Embryonic facial prominence (tissue), 1 donor: Measurements from ENCODE around the gene OBSCN.

Experiments used
- DNase-seq: peaks from one replicate; pipeline ENCODE4 v3.0.0-alpha.2; 2016; ENCODE audit errors: extremely low spot score

The OBSCN gene

DNA sequence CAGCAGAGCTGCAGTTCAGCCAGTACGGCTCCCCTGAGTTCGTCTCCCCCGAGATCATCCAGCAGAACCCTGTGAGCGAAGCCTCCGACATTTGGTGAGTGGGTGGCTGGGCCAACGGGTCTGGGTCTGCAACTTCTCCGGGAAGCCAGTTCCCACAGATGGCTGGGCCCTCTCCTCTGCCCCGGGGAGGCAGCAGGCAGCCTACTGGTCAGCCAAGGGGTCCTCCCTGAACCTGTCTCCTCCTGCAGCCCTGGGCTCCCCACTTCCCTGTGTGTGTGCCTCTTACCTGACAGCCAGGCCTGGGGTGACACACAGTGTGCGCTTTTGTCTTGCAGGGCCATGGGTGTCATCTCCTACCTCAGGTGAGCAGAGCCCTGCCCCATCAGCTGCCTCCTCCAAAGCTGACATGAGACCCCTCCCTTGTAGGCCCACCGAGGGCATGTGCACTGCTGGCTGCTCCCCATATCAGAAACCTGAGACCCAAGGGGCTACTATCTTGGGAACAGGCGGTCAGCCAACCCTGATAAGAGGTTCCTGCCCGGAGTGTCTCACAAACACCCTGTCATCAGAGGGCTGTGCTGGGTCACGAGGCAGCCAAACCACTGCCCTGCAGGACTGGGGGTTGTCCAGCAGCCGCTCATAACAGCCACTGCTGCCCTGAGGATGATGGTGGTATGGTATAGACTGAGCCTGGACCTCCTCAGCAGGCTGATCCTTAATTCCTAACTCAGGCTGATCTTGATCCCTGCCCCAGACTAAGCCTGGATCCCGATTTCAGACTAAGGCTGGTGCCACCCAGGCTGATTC, 161.2 kb downstream of the OBSCN start:
- DNase-seq, result no peak

GRCh38 chr1:228369608-228370438, 162.0 kb downstream of the OBSCN start:
- no peak for DNase-seq

GRCh38 chr1:228370439-228370940, 162.6 kb downstream of the OBSCN start:
- no peak for DNase-seq

DNA sequence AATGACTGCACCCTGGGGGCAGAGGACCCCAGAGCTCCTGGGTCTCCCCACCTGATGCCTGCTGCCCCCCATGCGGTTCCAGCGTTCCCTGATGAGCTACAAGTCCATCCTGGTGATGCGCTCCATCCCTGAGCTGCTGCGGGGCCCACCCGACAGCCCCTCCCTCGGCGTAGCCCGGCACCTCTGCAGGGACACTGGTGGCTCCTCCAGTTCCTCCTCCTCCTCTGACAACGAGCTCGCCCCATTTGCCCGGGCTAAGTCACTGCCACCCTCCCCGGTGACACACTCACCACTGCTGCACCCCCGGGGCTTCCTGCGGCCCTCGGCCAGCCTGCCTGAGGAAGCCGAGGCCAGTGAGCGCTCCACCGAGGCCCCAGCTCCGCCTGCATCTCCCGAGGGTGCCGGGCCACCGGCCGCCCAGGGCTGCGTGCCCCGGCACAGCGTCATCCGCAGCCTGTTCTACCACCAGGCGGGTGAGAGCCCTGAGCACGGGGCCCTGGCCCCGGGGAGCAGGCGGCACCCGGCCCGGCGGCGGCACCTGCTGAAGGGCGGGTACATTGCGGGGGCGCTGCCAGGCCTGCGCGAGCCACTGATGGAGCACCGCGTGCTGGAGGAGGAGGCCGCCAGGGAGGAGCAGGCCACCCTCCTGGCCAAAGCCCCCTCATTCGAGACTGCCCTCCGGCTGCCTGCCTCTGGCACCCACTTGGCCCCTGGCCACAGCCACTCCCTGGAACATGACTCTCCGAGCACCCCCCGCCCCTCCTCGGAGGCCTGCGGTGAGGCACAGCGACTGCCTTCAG, 163.3 kb downstream of the OBSCN start:
- no peak for DNase-seq

DNA sequence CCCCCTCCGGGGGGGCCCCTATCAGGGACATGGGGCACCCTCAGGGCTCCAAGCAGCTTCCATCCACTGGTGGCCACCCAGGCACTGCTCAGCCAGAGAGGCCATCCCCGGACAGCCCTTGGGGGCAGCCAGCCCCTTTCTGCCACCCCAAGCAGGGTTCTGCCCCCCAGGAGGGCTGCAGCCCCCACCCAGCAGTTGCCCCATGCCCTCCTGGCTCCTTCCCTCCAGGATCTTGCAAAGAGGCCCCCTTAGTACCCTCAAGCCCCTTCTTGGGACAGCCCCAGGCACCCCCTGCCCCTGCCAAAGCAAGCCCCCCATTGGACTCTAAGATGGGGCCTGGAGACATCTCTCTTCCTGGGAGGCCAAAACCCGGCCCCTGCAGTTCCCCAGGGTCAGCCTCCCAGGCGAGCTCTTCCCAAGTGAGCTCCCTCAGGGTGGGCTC, 163.9 kb downstream of the OBSCN start:
- no peak for DNase-seq

DNA sequence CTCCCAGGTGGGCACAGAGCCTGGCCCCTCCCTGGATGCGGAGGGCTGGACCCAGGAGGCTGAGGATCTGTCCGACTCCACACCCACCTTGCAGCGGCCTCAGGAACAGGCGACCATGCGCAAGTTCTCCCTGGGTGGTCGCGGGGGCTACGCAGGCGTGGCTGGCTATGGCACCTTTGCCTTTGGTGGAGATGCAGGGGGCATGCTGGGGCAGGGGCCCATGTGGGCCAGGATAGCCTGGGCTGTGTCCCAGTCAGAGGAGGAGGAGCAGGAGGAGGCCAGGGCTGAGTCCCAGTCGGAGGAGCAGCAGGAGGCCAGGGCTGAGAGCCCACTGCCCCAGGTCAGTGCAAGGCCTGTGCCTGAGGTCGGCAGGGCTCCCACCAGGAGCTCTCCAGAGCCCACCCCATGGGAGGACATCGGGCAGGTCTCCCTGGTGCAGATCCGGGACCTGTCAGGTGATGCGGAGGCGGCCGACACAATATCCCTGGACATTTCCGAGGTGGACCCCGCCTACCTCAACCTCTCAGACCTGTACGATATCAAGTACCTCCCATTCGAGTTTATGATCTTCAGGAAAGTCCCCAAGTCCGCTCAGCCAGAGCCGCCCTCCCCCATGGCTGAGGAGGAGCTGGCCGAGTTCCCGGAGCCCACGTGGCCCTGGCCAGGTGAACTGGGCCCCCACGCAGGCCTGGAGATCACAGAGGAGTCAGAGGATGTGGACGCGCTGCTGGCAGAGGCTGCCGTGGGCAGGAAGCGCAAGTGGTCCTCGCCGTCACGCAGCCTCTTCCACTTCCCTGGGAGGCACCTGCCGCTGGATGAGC, 164.5 kb downstream of the OBSCN start:
- no peak for DNase-seq

DNA sequence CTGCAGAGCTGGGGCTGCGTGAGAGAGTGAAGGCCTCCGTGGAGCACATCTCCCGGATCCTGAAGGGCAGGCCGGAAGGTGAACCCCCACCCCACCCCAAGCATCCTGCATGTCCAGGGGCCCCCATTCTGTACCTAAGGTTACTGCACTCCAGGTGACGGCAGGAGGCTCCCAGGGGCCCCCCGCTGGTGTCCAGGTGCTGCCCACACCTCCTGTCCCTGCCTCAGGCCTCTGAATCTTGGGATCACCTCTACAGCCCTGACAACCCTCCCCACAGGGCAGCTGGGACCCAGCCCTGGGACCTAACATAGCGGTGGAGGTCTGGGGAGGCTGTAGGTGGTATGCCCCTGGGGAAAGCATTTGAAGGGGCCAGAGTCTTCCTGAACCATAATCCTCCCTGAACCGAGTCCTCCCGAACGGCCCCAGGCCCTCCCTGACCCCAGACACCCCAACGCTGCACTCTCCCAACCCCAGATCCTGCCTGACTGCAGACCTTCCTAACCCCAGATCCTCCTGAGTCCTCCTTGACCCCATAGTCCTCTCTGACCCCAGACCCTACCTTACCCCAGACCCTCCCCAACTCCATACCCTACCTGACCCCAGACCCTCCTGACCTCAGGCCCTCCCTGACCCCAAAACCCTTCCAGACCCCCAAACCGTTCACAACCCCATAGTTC, 165.3 kb downstream of the OBSCN start:
- DNase-seq, result no peak

DNA sequence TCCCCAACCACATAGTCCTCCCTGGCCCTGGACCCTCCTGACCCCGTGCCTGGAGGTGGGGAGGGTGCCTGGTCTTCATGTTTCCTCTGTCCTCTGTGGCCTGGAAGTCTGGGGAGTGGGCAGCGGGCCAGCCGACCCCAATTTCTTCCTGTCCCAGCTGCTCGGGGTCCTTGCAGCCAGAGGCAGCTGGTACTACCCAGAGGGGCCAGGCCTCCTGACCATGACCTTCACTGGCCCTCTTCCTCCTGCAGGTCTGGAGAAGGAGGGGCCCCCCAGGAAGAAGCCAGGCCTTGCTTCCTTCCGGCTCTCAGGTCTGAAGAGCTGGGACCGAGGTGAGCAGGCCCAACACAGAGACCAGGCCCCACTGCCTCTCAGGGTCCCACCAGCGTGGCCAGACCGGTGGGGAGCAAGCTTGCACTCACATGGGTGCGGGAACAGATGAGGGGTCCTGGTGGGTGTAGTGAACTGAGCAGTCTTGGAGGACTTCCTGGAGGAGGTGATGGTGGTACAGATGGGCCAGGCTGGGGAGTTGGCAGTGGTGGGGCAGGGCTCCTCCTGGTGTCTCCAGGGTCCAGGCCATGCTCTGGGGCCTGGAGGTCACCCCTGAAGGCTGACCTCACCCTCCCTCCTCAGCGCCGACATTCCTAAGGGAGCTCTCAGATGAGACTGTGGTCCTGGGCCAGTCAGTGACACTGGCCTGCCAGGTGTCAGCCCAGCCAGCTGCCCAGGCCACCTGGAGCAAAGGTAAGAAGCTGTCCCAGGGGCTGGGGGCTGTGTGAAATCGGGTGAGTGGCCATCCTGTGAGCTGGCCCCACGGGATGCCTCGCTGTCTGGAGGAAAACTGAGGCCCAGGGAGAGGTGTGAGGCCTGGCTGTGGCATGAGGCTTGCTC, 166.1 kb downstream of the OBSCN start:
- no peak for DNase-seq

DNA sequence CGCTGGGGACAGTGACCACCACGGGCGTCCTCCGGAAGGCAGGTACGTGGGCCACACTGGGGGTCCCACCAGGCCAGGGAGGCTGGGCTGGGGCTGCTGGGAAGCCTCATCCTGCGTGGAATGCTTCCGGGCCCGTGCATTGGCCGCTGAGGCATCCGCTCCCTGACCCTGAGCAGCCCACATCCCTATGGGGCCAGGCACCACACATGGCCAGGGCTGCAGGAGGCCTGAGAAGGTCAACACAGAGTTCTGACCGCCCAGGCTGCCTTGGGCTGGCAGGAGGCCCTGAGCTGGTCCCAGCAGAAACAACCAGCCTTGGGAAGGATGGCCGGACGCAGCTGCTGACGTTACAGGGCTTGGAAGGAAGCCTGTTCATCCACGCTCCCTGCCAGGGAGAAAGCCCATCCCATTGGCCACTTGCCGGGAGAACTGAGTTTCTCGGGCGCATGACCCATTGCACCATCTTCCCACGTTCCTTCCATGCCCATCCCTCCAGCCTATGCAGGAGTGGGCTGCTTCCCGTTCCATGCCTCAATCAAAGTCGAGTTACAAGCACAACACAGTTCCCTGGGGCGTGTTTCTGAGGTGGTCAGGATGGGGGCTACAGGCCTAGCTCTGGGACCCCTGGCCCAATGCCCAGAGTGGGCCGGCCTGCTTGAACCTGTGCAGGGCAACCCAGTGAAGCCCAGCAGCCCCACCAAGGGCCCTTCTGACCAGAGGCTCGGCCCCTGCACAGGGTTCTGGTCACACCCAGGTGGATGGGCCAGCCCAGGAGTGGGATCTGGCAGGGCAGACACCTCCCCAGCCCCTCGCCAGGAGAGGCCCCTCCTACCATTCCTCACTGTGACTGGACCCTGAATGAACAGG, 167.1 kb downstream of the OBSCN start:
- no peak for DNase-seq

DNA sequence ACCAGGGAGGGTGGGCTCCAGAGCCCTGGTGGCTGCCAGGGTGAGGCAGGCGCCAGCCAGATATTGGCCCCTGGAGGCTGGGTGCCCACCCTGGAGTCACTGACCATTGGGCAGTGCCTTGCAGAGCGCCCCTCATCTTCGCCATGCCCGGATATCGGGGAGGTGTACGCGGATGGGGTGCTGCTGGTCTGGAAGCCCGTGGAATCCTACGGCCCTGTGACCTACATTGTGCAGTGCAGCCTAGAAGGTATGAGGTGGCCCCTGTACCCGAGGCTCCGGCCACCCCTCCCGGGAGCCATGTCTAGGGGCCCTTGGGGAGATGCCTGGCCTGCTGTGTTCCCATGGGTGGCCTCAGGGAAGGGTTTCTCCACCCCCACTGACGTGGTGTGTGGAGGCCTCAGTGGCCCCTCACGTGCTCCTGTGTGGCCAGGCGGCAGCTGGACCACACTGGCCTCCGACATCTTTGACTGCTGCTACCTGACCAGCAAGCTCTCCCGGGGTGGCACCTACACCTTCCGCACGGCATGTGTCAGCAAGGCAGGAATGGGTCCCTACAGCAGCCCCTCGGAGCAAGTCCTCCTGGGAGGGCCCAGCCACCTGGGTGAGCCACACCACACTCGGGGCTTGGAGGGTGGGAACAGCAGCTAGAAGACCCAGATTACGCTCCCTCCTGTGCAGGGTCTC, 167.9 kb downstream of the OBSCN start:
- DNase-seq, result no peak

- no peak for DNase-seq
These were observed 168.4 kb downstream of the OBSCN start for GRCh38 chr1:228376262-228376628.

DNA sequence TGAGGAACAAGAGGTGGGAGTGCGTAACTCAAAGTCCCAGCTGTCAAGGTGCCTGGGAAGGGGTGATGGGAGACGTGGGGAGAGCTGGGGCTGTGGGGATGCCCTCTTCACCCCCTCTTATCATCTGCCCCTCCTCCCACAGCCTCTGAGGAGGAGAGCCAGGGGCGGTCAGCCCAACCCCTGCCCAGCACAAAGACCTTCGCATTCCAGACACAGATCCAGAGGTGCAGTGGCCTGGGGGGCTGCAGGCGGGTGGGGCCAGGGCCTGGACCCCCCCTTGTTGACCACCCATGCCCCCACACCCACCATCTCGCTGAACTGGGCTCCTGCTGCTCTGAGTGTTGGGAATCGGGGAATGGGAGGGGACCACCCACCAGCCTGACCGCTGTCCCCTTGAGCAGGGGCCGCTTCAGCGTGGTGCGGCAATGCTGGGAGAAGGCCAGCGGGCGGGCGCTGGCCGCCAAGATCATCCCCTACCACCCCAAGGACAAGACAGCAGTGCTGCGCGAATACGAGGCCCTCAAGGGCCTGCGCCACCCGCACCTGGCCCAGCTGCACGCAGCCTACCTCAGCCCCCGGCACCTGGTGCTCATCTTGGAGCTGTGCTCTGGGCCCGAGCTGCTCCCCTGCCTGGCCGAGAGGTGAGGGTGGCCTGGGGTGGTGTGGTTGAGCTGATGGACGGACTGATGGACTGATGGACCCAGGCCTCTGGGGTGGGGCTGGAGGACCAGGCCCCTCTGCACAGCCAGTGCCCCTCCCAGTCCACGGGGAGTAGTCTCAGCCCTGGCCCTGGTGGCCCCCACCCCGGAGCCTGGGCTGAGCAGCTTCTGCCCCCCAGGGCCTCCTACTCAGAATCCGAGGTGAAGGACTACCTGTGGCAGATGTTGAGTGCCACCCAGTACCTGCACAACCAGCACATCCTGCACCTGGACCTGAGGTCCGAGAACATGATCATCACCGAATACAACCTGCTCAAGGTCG, 169.1 kb downstream of the OBSCN start:
- DNase-seq, result no peak

- DNase-seq, result no peak
These were observed 169.8 kb downstream of the OBSCN start for GRCh38 chr1:228377664-228378089.

DNA sequence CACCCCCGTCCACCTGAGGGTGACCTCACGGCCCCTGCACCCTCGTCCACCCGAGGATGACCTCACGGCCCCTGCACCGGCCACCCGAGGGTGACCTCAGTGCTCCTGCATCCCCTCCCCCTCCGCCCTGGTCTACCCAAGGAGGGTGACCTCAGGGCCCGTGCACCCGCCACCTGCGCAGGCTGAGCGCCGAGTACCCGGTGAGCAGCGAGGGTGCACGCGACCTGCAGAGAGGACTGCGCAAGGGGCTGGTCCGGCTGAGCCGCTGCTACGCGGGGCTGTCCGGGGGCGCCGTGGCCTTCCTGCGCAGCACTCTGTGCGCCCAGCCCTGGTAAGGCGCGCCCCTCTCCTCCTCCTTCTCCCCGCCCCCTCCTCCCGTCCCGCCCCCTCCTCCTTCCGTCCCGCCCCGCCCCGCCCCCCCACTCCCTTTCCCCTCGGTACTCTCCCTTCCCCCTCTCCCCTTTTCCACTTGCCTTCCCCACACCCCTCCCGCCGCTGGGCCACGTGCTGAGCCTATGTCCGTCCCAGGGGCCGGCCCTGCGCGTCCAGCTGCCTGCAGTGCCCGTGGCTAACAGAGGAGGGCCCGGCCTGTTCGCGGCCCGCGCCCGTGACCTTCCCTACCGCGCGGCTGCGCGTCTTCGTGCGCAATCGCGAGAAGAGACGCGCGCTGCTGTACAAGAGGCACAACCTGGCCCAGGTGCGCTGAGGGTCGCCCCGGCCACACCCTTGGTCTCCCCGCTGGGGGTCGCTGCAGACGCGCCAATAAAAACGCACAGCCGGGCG, 170.4 kb downstream of the OBSCN start:
- DNase-seq, result peak; percentile 48

DNA sequence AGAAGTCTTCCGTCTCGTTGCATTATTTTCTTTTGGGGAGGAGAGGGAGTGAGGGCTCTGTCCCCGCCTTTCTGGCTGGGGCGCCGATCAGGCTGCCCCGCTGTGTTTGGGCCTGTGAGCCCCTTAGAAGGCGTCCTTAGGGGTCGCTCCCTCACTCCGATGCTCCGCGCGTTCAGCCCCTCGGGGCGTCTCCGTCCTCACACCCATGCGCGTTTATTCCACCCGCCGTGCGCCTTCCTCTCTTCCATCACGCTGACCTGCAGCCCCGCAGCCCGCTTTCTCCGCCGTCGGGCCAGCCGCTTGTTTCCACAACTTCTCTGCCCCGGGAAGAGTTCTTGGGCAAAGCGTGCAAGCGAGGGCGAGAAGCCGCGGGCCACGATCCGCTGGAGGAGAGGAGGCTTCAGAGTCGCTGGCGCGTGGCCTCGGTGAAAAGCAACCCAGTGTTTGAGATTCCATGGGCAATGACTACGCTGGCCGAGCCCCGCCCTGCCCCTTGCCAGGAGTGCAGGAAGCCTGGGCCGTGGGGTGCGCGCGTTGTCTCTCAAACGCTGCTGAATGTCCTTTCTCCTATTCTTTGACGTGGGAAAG, 171.1 kb downstream of the OBSCN start:
- DNase-seq, result no peak
